Mesothelial cell of epicardium (in vitro differentiated cells): ENCODE results near the gene EMILIN2. TPM values are rescaled to one million over a fixed set of nuclear protein-coding genes. Genes with fewer than 3 reads are reported as not detected.
"Not testable (repeated sequence)": the region's sequence is repeated elsewhere in the genome, so short reads cannot be mapped to it uniquely, and the experiment has no call there.

ENCODE experiments used
- DNase-seq, 2 experiments: peaks; one replicate each; pipeline ENCODE4 v3.0.0; 2021; ENCODE audit warnings: low spot score in 2 of 2; ENCODE audit not compliant: unreplicated experiment in 2 of 2
- H3K27ac Mint-ChIP-seq: 2 replicates; pipeline ENCODE4 v1.8.0; 2021; ENCODE audit warnings: mixed read lengths
- H3K27me3 Mint-ChIP-seq: 2 replicates; pipeline ENCODE4 v1.8.0; 2021; ENCODE audit warnings: low read depth, mixed read lengths
- H3K36me3 Mint-ChIP-seq: 2 replicates; pipeline ENCODE4 v1.8.0; 2021; ENCODE audit warnings: mixed read lengths
- H3K4me1 Mint-ChIP-seq: 2 replicates; pipeline ENCODE4 v1.8.0; 2021; ENCODE audit warnings: mixed read lengths
- H3K4me3 Mint-ChIP-seq: 2 replicates; pipeline ENCODE4 v1.8.0; 2021; ENCODE audit warnings: mild to moderate bottlenecking, moderate library complexity, mixed read lengths
- H3K9me3 Mint-ChIP-seq: 2 replicates; pipeline ENCODE4 v1.8.0; 2021; ENCODE audit warnings: mixed read lengths
- CTCF ChIP-seq: fragments of 200-600 bp; sonication (generic); IDR thresholded peaks from one replicate; pipeline ENCODE4 v1.5.0; 2021; ENCODE audit warnings: antibody characterized with exemption; ENCODE audit not compliant: unreplicated experiment
- total RNA-seq: library from RNA; stranded (reverse); gene quantifications from 3 replicates; pipeline ENCODE4 v1.2.1, GENCODE V29; 2021

Gene EMILIN2
- total RNA-seq, 1 donor from 2014 or later: 30.2 TPM

GRCh38 chr18:2853926-2854664, 7.3 kb downstream of the EMILIN2 start:
- H3K9me3 Mint-ChIP-seq: peaks cover 2% of the 10 kb centered on the region
- H3K4me3 Mint-ChIP-seq: no peak overlapping the region
- peaks cover 41% of the 10 kb centered on the region for H3K4me1 Mint-ChIP-seq
- no peak for TF ChIP-seq CTCF
- no peaks in the 10 kb centered on the region for H3K36me3 Mint-ChIP-seq
- no peak for DNase-seq
- H3K27me3 Mint-ChIP-seq: peaks cover 29% of the 10 kb centered on the region
- H3K27ac Mint-ChIP-seq: peak overlapping the region; percentile 26

- Mint-ChIP-seq H3K9me3 (peaks cover 10% of the 10 kb centered on the region), H3K27me3 (peaks cover 21% of the 10 kb centered on the region), H3K4me1 (peaks cover 41% of the 10 kb centered on the region), H3K27ac (no peak overlapping the region), H3K36me3 (peaks cover 7% of the 10 kb centered on the region), H3K4me3 (peak overlapping the region; percentile 1)
- no peak for TF ChIP-seq CTCF
- DNase-seq: no peak
These were observed 8.1 kb downstream of the EMILIN2 start for GRCh38 chr18:2854875-2855274.

- TF ChIP-seq CTCF: no peak
- Mint-ChIP-seq H3K4me3 (peak overlapping the region; percentile 1), H3K9me3 (peaks cover 12% of the 10 kb centered on the region), H3K27ac (peak overlapping the region; percentile 21), H3K4me1 (peaks cover 41% of the 10 kb centered on the region), H3K36me3 (peaks cover 8% of the 10 kb centered on the region), H3K27me3 (peaks cover 16% of the 10 kb centered on the region)
- DNase-seq: no peak
These were observed 8.9 kb downstream of the EMILIN2 start for GRCh38 chr18:2855560-2856350.

GRCh38 chr18:2856547-2857170, 9.9 kb downstream of the EMILIN2 start:
- Mint-ChIP-seq H3K36me3 (peaks cover 8% of the 10 kb centered on the region), H3K4me3 (no peak overlapping the region), H3K27ac (no peak overlapping the region), H3K27me3 (peaks cover 13% of the 10 kb centered on the region), H3K4me1 (peaks cover 41% of the 10 kb centered on the region), H3K9me3 (peaks cover 12% of the 10 kb centered on the region)
- no peak for TF ChIP-seq CTCF
- no peak for DNase-seq

- Mint-ChIP-seq H3K9me3 (peaks cover 12% of the 10 kb centered on the region), H3K36me3 (peaks cover 8% of the 10 kb centered on the region), H3K27me3 (peaks cover 13% of the 10 kb centered on the region), H3K27ac (peak overlapping the region; percentile 32), H3K4me1 (peaks cover 41% of the 10 kb centered on the region), H3K4me3 (no peak overlapping the region)
- no peak for TF ChIP-seq CTCF
- no peak for DNase-seq
These were observed 10.8 kb downstream of the EMILIN2 start for GRCh38 chr18:2857491-2858131.

- H3K9me3 Mint-ChIP-seq: peaks cover 23% of the 10 kb centered on the region
- H3K27me3 Mint-ChIP-seq, H3K27ac Mint-ChIP-seq, H3K4me3 Mint-ChIP-seq, DNase-seq: not testable (repeated sequence)
- H3K4me1 Mint-ChIP-seq: peaks cover 23% of the 10 kb centered on the region
- peaks cover 12% of the 10 kb centered on the region for H3K36me3 Mint-ChIP-seq
These were observed 13.6 kb downstream of the EMILIN2 start for GRCh38 chr18:2860397-2860796.

GRCh38 chr18:2863997-2864396, 17.2 kb downstream of the EMILIN2 start:
- H3K9me3 Mint-ChIP-seq: peaks cover 33% of the 10 kb centered on the region
- H3K36me3 Mint-ChIP-seq: peaks cover 17% of the 10 kb centered on the region
- not testable (repeated sequence) for H3K4me3 Mint-ChIP-seq, DNase-seq, H3K4me1 Mint-ChIP-seq, H3K27ac Mint-ChIP-seq, H3K27me3 Mint-ChIP-seq

- not testable (repeated sequence) for H3K27ac Mint-ChIP-seq, H3K27me3 Mint-ChIP-seq, H3K36me3 Mint-ChIP-seq, H3K4me1 Mint-ChIP-seq, H3K4me3 Mint-ChIP-seq, DNase-seq
- H3K9me3 Mint-ChIP-seq: peaks cover 22% of the 10 kb centered on the region
These were observed 19.7 kb downstream of the EMILIN2 start for GRCh38 chr18:2866465-2866864.
